ENCODE measurements around the gene BMPR1A. TPM values are rescaled to one million over a fixed set of nuclear protein-coding genes. Genes with fewer than 3 reads are reported as not detected.

Gene BMPR1A
- total RNA-seq, 4 donors from 2014 or later: 21.1 to 33.3 (median 26.7) TPM

GRCh38 chr10:86967481-86967941 is 211.1 kb downstream of the BMPR1A start:
- peak overlapping the region; percentile 74 for H3K4me3 ChIP-seq
- no peaks in the 10 kb centered on the region for H3K27me3 ChIP-seq
- H3K4me1 ChIP-seq: peaks cover 81% of the 10 kb centered on the region
- H3K27ac ChIP-seq: peak overlapping the region; percentile 99
- WGBS: 48% methylated on average over 3 of the region's 7 CpGs
- H3K36me3 ChIP-seq: no peaks in the 10 kb centered on the region
- TF ChIP-seq POLR2AphosphoS5 (IDR thresholded peaks at IDR 0.05) (no peak), EP300 (IDR thresholded peaks at IDR 0.05) (no peak), POLR2A (IDR thresholded peaks at IDR 0.05) (no peak), CTCF (IDR thresholded peaks at IDR 0.05) (no peak)
- peak; percentile 69 for DNase-seq (ENCODE audit: low spot score in 2 of 2)
- no peaks in the 10 kb centered on the region for H3K9me3 ChIP-seq

GRCh38 chr10:86968271-86968993 is 212.0 kb downstream of the BMPR1A start, which contains the start of gene ADIRF:
Gene ADIRF (plus strand): TSS chr10:86968482. CDS start chr10:86968545, 63 bp downstream.
- Histone ChIP-seq H3K27me3 (no peaks in the 10 kb centered on the region), H3K4me3 (peak within 1 kb of the TSS; percentile 74), H3K27ac (peak within 1 kb of the TSS; percentile 99), H3K36me3 (no peaks in the 10 kb centered on the region), H3K4me1 (peaks cover 88% of the 10 kb centered on the region), H3K9me3 (no peaks in the 10 kb centered on the region)
- peak; percentile 88 for DNase-seq (ENCODE audit: low spot score in 2 of 2)
- WGBS: 4% methylated on average over 43 of the region's 59 CpGs
- TF ChIP-seq CTCF (IDR thresholded peaks at IDR 0.05) (no peak), POLR2A (IDR thresholded peaks at IDR 0.05) (peak in 1 of 2 donors; percentile 34), POLR2AphosphoS5 (IDR thresholded peaks at IDR 0.05) (peak; percentile 89 to 97 (median 91))

DNA sequence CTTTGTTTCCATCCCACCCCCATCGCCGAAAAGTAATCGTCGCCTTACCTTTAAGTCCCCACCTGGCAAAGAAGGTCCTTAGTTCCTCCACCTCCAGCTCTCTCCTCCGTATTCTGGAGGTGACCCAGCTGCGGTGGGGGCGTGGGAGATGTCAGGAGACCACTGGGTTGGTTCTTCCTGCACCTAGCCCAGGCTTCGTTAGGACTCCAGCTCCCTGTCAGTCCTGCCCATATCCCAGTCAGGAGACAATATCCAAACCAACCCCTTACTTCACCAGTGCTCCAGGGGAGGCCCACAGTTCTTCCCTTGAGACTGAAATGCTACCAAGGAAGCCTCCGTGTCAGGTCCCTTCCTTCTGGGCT is 212.6 kb downstream of the BMPR1A start:
- peak overlapping the region; percentile 74 for H3K4me3 ChIP-seq
- H3K27me3 ChIP-seq: no peaks in the 10 kb centered on the region
- TF ChIP-seq POLR2A (IDR thresholded peaks at IDR 0.05) (no peak), CTCF (IDR thresholded peaks at IDR 0.05) (no peak), POLR2AphosphoS5 (IDR thresholded peaks at IDR 0.05) (no peak), EP300 (IDR thresholded peaks at IDR 0.05) (no peak)
- H3K27ac ChIP-seq: peak overlapping the region; percentile 99
- no peaks in the 10 kb centered on the region for H3K9me3 ChIP-seq
- no peak for DNase-seq (ENCODE audit: low spot score in 2 of 2)
- 33% methylated on average over 7 of the region's 9 CpGs for WGBS
- H3K36me3 ChIP-seq: no peaks in the 10 kb centered on the region
- peaks cover 88% of the 10 kb centered on the region for H3K4me1 ChIP-seq

- peak overlapping the region; percentile 99 for H3K27ac ChIP-seq
- H3K4me1 ChIP-seq: peaks cover 88% of the 10 kb centered on the region
- H3K27me3 ChIP-seq: no peaks in the 10 kb centered on the region
- peak overlapping the region; percentile 74 for H3K4me3 ChIP-seq
- 12% methylated on average over 5 of the region's 8 CpGs for WGBS
- TF ChIP-seq CTCF (IDR thresholded peaks at IDR 0.05) (no peak), POLR2A (IDR thresholded peaks at IDR 0.05) (no peak), EP300 (IDR thresholded peaks at IDR 0.05) (no peak), POLR2AphosphoS5 (IDR thresholded peaks at IDR 0.05) (no peak)
- H3K9me3 ChIP-seq: no peaks in the 10 kb centered on the region
- H3K36me3 ChIP-seq: no peaks in the 10 kb centered on the region
- DNase-seq (ENCODE audit: low spot score in 2 of 2): peak; percentile 75 to 78
Observed at GRCh38 chr10:86969421-86970041, 213.1 kb downstream of the BMPR1A start.

Data from suprapubic skin (tissue), 4 donors.